ENCODE measurements around the gene HDAC11. TPM values are rescaled to one million over a fixed set of nuclear protein-coding genes. Genes with fewer than 3 reads are reported as not detected.
A peak's percentile ranks its signal among the peaks of the same experiment; 100 is the strongest.

Gene HDAC11
- total RNA-seq, 1 donor from 2014 or later, result 17.4 TPM

- DNase-seq (ENCODE audit: low spot score), result no peak
Measured at GRCh38 chr3:13540297-13540995, 60.3 kb downstream of the HDAC11 start.

DNA sequence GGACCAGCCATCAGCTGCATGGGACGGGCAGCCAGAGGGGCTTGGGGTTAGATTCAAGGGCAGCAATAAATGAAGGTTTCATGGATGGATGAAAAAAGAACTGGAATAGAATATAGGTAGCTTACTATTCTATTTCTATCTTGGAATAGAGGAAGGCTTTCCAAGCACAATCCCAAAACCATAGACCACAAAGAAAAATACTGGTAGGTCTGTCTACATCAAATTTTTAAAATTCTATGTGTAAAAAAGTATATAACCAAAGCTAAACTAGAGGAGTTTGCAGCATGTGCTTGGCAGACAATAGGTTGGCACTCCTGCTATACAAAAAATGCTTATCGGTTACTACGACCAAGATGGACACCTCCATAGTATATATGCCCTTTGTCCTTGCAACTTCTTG lies 61.6 kb downstream of the HDAC11 start:
- DNase-seq (ENCODE audit: low spot score), result no peak

DNA sequence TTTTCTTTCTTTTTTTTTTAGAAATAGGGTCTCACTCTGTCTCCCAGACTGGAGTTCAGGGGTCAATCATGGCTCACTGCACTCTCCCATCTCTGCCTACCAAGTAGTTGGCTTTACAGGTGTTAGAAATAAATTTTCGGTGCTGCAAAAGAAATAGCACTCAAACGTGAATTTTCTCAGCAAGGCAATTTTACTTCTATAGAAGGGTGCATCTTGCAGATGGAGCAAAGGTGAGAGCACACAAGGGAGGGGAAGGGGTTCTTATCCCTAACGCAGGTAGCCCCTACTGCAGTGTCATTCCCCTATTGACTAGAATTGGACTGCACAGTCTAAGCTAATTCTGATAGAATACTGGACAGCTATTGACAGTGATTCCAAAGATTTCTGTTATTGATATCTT lies 62.0 kb downstream of the HDAC11 start:
- no peak for DNase-seq (ENCODE audit: low spot score)

- peak; percentile 71 for DNase-seq (ENCODE audit: low spot score)
Measured at GRCh38 chr3:13543253-13543652, 63.1 kb downstream of the HDAC11 start.

DNA sequence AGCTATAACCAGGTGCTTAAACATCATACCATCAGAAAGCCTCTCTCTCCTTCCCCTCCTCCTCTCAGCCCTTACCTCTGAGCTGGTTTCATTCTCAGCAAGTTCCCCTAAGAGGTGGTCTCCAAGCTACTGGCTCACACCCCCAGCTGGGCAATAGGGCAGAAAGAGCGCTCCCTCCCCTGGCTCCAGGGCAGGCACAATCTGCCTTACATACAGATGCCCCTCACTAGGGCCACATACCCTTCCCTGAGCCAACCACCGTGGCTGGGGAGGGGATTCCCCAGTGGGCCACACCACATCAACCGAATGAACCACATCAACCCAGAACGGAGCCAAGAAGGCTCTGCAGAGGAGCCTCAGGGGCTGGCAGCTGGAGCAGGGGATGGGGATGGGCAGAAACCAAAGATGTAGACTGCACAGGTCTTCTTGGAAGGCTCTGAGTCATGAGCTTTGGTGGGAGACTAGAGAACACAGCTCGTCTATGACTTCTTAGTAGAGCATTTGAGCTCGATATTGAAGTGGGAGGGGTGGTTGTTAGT lies 64.3 kb downstream of the HDAC11 start:
- no peak for DNase-seq (ENCODE audit: low spot score)

DNA sequence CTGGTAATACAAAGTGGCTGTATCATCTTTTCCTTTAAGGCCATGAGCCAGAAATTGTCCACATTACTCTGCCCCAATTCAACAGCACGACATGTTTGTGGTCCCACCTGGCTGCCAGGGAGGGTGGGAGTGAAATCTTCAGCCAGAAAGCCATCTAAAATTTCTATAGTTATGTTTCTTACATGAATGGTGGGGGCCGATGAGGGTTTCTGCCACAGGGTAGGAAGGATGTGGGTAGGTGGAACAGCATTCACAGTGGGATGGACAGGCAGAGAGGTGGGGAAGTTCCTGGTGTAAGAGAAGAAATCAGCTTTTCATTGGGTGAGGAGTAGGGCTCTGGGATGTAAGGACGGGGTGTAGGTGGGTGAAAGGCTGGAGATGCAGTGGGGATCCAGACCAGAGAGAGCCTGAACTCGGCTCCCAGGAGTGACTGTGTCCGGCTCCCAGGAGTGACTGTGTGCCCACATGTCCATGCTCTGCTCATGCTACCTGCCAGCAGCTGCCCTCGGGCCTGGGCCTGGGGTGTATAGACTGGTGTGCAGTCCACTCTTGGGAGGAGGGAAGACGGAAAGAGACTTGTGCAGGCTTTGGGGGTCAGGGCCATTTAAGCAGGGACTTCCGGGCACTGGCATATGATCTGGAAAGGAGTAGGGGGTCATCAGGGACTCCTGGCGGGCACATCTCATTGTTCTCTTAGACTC lies 65.0 kb downstream of the HDAC11 start:
- no peak for DNase-seq (ENCODE audit: low spot score)

DNA sequence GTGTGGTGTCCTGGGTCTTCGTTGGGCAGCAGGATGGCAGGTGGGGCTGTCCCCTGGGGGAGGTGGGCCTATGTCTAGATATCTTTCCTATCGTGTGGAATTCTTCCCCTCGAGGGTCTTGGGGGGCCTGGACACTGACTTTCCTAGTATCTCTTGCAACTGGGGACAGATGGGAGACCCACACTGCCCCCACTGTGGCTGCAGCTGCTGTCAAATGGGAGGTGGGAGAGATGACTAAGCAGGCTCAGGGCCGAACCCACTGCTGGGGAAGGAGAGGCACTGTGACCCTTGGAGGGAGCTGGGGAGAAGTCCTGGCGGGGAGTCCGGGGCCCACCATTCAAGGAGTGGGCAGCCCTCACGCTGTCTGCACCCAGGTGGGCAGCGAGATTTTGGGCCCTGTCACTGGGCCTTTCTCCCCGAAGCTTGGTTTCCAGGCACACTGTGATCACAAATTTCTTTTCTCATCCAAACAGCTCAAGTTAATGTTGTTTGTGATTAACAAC lies 65.9 kb downstream of the HDAC11 start:
- DNase-seq (ENCODE audit: low spot score), result no peak

- DNase-seq (ENCODE audit: low spot score), result no peak
Measured at GRCh38 chr3:13546667-13547171, 66.6 kb downstream of the HDAC11 start.

- peak; percentile 62 for DNase-seq (ENCODE audit: low spot score)
Measured at GRCh38 chr3:13547591-13548371, 67.7 kb downstream of the HDAC11 start.

DNA sequence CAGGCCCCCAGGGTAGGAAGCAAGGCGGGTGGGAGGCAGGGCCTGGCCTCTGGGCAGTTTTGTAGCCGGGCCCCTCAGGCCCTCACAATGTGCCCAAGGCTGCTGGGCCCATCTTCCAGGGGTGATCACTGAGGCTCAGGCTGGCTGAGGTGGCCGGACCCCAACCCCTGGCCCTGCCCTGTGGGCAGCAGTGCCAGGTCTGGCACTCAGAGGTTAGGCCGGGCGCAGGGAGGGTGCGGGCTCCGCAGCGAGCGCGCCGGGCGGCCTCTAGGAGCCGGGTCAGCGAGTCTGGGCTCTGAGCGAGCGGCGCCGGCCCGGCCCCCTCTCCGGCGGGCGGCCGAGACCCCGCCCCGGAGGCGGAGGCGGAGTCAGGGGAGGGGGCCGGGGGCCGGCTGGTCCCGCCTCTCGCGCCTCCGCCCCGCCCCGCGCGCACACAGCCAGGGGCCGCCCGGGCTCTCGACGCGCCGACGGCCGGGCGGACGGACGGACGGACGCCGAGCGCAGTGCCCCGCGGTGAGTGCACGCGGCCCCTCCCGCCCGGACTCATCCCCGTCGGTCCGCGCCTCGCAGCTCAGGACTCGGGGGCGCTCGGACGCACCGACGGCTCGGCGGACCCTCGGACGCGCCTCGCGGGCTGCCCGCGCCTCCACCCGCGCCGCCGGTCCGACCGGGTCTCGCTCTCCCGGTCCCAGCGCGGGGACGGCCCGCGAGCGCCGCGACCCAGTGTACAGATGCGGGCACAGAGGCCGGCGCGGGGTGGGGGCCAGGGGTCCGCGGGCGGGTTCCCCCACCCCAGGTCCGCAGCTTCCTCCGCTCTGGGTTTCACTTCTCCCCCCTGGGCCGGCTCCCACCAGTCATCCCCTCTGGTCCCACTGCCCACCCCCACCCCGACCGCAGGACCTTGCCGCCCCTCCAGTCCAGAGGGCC lies 68.9 kb downstream of the HDAC11 start, which contains the start of gene FBLN2:
Gene FBLN2, plus strand, starts transcription at position 430 of the 927 bp plus-strand sequence. CDS start 21,231 bp downstream, outside the sequence.
- DNase-seq (ENCODE audit: low spot score), result no peak

DNA sequence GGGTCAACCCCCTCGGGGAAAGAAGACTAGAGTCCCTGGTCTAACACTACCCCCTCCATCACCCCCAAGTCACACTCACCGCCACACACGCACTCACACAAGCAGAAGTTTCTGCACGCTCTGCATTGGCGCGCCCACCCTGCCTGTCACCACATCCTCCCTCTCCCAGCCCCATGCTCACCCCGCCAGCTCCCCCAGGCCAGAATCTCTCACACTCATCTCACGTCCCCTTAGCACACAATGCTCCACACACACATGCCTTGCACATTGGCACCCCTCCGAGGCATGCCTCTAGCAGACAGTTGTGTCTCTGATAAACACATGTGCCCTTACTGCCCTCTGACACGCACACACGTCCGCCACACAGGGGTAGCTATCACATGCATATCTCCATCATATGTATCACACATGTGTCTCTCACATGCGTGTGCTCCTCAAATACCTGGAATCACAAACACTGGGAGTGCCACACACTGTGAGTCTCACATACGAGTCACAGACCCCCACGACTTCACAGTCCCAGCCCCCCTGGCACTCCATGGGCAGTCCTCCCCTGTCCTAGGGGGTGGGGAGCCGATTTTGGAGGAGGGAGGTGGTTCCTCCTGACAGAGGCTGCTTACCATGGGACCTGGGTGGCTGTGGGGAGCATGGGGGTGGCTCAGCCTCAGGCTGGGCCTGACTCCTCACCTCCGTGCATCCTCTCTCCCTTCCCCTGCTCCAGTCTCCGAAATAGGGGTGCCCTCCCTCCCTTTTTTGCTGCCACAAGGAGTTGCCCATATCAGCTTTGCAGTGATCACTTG lies 69.7 kb downstream of the HDAC11 start:
- no peak for DNase-seq (ENCODE audit: low spot score)

- no peak for DNase-seq (ENCODE audit: low spot score)
Measured at GRCh38 chr3:13550423-13550690, 70.3 kb downstream of the HDAC11 start.

- no peak for DNase-seq (ENCODE audit: low spot score)
Measured at GRCh38 chr3:13550791-13551360, 70.8 kb downstream of the HDAC11 start.

GRCh38 chr3:13552857-13553652 lies 72.9 kb downstream of the HDAC11 start:
- DNase-seq (ENCODE audit: low spot score), result no peak

- DNase-seq (ENCODE audit: low spot score), result no peak
Measured at GRCh38 chr3:13553686-13554085, 73.6 kb downstream of the HDAC11 start.

GRCh38 chr3:13555753-13556152 lies 75.6 kb downstream of the HDAC11 start:
- no peak for DNase-seq (ENCODE audit: low spot score)
